Amygdala (tissue), 56 donors: ENCODE measurements around the gene SIRT7.
"Not testable (repeated sequence)": the region's sequence is repeated elsewhere in the genome, so short reads cannot be mapped to it uniquely, and the experiment has no call there.

Experiments used
- DNase-seq, 56 donors: peaks; one replicate each; lab custom pipeline; 2025; lab: John Stamatoyannopoulos, UW

SIRT7 gene

DNA sequence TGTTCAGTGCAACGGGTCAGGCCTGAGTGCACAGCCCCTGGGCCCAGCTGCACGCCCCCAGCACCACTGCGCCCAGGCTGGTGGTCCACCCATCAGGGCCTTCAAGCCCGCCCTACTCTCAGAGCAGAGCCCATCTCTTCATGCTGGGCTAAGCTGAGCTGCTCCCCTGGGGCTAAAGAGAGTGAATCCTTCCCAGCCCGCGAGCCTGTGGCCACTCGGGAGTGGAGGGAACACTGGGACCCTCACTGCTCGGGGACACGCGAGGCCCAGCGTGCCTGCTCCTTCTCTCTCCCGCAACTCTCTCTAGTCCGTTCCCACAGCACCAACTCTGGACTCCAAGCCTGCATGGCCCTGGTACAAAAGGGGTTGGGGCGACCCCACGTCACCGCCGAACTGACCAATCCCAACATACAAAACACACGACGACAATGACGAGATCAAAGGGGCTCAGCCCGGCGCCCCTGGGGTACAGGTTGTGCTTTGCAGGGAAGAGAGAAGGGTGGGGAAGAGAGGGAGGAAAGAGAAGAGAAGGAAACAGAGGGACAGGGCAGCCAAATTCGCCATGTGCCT lies 4.1 kb upstream of the SIRT7 start:
- no peak for DNase-seq

DNA sequence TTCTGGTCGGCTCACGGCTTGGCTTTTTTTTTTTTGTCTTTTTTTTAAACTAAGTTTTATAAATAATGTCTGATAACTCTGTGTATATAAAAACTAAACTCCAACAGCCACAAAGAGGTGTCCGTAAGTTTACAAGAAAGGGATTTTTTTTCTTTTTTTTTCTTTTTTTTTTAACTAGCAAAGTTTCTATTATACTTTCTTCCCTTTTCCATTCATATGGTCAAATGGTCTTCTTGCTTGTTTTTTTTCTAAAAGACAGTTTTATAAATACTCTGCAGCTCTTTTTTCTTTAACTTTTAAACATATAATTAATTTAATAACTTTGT lies 3.5 kb upstream of the SIRT7 start:
- no peak for DNase-seq

DNA sequence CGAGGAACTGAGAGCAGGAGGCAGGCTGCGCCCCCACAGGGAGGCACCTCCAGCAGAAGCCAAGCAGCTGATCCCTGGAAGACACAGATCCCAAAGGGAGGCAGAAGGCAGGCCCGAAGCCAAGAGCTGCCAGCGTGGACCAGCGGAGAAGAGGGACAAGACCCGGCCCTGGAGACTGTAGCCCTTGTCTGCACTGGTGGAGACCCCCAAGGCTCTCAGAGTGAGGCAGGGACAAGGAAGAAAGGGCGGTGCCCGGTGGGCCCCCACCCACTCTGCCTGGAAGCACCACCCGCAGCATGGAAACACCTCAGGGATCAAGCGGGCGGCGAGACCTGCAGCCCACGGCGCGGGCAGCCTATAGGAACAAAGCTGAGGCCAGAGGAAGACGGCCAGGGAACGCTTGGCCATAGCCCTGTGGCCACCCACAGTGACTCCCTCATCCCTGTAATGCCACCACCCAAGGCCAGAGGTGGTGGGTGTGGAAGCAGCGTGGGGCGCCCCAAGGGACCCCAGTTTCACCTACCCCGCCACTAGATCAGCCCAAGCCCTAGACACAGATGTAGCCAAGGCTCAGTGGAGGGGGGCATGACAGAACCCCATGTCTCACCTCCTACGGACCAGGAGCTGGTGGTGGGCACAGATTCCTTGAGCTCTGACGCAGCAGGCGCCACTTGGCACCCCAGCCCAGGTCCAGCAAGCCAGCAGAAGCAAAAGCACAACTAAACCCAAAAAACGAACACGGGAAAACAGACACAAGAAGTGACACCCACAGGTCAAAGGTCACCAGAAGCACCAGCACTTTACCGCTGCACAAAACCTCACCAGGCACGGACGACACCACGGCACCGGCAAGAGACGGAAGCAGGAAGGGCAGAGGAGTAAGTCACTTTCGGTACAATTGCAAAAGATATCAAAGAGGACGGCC lies 2.9 kb upstream of the SIRT7 start:
- peak in 2 of 56 donors; percentile 16 to 43 for DNase-seq

DNA sequence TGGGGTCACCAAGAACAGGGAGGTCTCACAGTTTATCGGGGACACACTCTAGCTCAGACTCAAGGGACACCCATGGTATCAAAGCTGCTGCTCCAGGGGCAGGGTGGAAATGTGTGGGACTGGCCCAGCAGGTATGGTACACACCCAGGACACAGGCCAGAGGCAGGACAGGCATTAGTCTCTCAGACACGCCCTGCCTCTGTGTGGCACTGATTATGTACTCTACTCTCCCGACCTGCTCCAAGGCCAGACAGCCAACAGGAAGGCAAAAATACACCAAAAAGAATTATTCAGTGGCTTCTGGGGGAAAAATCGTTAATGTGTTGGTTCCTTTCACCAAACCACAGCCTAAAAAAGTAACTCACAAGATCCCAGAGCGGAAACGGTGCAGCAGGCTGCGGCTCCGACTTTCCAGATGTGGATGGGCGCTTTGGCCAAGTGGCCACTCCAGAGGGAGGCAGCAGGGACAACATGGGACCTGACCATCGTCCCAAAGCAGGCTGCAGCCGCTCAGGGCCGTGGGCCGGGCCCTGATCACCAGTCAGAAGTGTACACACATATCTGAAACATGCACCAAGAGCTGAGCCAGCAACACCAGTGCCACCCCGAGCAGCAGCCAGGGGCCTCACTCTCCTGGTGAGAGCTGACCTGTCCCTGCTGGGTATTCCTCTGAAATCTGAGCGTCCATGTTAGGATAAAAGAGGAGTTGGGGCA lies 1.0 kb upstream of the SIRT7 start:
- DNase-seq: no peak

DNA sequence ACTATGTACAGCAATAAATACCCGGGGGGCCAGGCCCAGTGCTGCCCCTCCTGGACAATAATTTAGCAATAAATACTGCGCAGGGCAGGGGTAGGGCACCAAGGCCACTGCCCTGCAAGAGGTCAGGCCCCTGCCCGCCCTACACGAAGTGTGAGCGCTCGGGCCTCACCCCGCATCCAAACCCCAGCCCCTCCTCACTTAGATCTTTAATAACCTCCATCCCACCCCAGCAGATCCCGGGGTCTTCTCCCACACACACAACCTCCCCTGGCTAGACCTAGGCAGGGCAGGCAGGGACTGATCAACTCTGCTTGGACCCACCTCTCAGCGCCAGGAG lies 325 bp upstream of the SIRT7 start:
- not testable (repeated sequence) for DNase-seq

DNA sequence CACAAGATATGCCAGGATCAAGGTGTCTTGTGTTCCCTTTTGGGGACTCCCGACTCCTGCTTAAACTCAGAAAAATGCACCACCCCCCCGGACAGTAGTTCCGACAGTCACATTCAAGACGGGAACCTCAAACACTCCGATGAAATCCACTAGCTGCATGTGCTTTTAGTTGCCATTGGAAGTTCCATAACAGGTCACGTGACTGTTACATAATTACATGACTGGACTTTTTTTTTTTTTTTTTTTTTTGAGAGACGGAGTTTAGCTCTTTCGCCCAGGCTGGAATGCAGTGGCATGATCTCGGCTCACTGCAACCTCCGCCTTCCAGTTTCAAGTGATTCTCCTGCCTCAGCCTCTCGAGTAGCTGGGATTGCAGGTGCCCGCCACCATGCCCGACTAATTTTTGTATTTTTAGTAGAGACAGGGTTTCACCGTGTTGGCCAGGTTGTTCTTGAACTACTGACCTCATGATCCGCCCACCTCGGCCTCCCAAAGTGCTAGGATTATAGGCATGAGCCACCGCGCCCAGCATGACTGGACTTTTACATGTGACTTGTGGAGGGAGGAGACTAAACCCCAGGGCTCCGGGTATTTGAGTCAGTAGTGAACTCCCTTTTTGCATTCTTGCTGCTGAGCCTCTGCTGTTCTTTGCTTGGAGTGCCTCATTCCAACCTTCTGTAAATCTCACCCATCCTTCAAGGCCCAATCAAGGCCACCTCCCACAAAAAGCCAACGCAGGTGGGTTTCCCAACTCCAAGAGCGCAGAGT lies 1.6 kb downstream of the SIRT7 start:
- DNase-seq: no peak

GRCh38 chr17:81915331-81915730 lies 2.6 kb downstream of the SIRT7 start:
- no peak for DNase-seq

- no peak for DNase-seq
These were observed 3.7 kb downstream of the SIRT7 start for GRCh38 chr17:81914103-81914850.

DNA sequence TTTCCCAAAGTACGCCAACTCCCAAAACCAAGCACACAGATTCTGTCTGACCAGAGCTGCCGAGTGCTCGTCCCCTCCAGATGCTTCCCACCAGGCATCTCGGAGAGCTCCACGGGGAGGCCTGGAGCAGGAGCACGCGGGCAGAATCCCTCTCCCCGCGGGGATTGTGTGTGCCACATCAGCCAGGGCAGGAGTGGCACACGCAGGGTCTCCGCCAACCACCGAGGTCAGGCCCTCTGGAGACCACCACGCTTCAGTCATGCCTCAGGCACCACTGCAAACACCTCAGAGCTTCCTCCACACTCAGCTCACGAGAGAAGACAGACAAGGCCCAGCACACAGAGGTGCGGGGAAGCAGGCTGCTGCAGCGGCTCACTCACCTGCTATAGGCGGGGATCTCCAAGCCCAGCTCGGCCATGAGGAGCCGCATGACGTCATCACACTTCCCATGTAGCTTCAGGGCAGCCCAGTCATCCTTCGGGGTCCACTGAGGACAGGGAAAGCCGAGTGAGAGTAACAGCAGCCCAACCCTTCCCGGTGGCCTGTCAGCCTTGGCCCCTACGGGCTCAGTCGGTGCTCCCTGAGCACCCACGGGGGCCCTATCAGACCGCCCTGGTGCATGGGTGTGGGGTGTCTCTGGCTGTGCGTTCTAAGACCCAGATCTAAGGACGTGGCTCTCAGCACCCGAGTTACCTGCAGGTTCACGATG lies 4.4 kb downstream of the SIRT7 start:
- no peak for DNase-seq

DNA sequence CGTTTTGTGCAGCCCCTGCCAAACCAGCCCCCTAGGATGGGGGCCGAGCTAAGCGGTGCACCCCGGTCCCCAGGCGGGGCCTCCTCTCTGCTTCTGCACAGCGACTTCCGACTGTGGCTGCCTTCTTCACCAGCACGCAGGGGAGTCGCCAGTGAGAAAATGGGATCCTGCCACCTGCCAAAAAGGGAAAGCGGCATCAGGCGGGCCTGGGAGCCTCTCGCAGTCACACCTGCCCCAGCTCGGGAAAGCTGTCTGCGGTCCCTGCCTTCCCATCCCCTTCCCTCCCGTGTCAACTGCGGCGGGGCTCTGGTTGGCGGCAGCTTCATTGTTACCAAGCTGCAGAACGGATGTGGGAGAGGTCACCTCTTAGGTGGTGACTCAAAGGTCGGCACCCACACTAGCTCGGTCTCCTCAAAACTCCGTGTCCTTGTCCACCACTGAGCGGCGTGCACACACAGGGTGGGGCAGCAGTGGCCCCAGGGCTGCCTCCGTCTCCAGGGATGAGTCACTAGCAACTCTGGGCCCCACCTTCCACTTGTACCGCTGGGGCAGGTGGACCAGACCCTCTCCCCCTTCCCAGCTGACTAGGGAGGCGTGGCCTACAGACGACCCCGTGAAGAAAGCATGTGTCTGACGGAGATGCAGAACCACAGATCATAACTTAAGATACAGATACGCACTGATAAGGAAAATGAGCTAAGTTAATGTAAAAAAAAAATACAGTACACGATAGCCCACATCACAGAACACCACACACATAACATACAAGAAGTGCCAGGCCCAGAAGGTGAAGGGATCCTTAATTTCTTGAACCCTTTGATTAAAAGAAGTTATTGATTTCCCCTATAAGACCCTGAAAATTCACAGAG lies 5.3 kb downstream of the SIRT7 start:
- no peak for DNase-seq

DNA sequence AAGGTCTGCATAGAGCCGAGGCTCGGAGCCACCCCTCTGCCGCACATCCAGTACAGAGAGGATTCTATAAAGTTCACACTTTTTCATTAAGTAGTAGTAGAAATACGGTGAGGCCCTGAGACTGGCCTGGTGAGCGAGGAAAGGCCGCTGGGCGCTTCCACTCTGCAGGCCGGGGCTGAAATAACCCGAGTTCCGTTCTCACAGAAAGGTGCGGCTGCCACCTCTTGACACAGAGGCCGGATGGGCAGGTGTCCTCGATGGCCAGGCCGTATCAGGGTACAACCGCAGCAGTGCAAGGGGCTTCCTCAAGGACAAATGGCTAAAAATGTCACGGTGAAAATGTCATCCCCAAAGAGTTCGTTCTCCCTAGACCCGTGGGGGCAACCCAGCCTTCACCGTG lies 6.0 kb downstream of the SIRT7 start:
- no peak for DNase-seq

DNA sequence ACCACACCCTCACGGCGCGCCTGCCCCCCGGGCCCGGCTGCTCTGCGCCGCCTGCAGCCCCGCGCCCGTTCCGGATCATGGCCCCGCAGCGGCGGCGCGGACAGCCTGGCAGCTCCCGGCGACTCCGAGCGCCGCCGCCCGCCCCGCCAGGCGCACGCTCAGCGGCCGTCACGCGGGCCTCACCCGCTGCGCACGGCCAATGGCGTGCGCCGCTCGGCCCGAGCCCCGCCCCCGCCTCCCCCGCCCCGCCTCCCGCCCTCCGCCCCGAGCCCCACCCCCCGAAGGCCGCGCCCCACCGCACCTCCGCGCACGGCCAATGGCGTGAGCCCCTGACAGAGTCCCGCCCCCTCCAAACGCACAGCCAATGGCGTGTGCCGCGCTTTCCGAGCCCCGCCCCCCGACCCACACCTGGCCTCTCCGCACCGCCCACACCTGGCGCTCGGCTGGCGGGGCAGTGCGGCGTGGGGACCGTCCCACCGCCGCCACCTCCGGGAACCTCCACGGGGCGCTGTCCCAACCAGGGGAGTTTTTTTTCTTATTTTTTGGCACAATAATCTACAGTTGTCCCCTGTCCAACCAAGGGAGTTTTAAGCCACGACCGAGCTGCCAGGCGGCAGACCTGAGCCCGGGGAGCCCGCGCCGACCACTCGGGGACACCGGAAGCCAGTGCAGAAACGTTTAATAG lies 6.6 kb downstream of the SIRT7 start, which contains the start of gene PCYT2:
PCYT2 (minus strand) TSS at position 123 of the 685 bp plus-strand sequence; CDS start at position 79, 44 bp downstream.
- DNase-seq: peak in 55 of 56 donors; percentile 46 to 94 (median 83)

GRCh38 chr17:81910840-81911276 lies 7.1 kb downstream of the SIRT7 start:
- DNase-seq: peak in 1 of 56 donors; percentile 49

DNA sequence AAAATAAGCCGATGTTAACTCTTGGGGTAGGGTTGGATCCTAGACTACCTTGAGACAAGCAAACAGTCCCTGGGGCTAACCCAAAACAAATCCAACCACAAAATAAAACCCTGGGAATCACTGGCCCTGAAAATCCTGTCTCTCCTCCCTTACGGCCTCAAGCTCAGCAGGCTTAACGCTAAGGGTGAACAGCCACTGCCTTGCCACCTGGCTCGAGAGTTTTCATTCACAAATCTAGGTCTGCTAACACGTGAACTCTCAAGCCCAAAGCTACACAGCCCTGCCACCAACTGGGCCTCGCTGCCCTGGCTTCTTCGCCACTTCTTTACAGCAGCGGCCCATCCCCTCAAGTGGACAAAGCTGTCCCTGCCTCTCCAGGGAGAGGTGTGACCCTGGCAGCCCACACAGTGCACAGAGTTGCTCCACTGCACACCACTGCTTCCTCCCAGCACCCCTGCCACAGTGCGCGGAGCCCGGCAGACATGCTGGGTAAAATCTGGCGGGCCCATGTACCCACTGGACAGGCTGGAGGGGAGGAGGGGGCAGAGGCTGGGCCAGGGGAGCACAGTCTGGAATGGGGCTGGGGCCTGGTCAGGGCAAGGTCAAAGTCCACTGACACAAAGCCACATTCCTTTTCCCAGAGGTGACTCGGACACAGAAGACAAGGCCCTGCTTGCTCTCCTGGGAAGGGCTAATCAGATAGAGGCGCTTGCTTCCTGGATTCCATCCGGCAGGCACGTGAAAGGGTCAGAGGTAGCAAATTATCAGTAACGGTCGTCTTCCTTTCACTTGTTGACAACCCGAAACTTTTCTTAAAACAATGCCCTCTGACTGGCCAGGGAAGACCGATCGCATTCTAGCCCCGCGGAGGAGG lies 7.8 kb downstream of the SIRT7 start:
- peak in 1 of 56 donors; percentile 7 for DNase-seq

- no peak for DNase-seq
These were observed 8.7 kb downstream of the SIRT7 start for GRCh38 chr17:81909231-81909630.

GRCh38 chr17:81908793-81909192 lies 9.2 kb downstream of the SIRT7 start:
- no peak for DNase-seq
